GM12801 (cell line): ENCODE results near the gene ANKLE2.

Source experiments
- TF ChIP-seq, protein P1 (sequence below): IDR thresholded peaks from one replicate; pipeline ENCODE4 v1.5.1; 2011; ENCODE audit warnings: control low read depth; ENCODE audit not compliant: insufficient read length; ENCODE audit errors: extremely low read depth

ANKLE2 gene

DNA sequence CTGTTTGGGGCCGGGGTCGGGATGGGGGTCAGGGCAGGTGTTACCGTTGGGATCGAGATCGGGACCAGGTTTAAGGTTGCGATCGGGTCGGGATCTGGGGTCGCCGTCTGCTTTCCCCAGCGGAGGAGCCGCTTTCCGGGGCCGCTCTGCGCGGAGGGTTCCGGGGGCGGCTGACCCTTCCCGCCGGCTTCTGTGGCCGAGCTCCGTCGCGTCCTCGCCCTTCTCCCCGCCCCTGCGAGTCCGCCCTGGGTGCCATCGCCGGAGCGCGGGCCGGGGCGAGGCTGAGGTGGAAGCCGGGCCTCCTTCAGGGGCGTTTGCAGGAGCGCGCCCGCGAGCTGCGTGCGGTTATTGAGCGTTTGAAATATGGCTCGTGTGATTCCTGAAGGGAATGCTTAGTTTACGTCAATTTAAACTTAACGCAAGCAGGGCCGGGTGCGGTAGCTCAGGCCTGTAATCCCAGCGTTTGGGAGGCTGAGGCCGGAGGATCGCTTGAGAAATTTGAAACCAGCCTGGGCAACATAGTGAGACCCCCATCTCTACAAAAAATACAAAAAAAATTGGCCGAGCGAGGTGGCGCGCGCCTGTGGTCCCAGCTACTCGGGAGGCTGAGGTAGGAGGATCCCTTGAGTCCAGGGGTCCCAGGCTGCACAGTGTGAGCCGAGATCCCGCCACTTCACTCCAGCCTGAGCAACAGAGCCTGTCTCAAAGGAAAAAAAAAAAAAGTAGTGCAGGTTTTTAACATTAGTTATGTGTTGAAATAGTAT, 50.4 kb downstream of the ANKLE2 start:
- TF ChIP-seq, protein P1, sequence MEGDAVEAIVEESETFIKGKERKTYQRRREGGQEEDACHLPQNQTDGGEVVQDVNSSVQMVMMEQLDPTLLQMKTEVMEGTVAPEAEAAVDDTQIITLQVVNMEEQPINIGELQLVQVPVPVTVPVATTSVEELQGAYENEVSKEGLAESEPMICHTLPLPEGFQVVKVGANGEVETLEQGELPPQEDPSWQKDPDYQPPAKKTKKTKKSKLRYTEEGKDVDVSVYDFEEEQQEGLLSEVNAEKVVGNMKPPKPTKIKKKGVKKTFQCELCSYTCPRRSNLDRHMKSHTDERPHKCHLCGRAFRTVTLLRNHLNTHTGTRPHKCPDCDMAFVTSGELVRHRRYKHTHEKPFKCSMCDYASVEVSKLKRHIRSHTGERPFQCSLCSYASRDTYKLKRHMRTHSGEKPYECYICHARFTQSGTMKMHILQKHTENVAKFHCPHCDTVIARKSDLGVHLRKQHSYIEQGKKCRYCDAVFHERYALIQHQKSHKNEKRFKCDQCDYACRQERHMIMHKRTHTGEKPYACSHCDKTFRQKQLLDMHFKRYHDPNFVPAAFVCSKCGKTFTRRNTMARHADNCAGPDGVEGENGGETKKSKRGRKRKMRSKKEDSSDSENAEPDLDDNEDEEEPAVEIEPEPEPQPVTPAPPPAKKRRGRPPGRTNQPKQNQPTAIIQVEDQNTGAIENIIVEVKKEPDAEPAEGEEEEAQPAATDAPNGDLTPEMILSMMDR = no peak

DNA sequence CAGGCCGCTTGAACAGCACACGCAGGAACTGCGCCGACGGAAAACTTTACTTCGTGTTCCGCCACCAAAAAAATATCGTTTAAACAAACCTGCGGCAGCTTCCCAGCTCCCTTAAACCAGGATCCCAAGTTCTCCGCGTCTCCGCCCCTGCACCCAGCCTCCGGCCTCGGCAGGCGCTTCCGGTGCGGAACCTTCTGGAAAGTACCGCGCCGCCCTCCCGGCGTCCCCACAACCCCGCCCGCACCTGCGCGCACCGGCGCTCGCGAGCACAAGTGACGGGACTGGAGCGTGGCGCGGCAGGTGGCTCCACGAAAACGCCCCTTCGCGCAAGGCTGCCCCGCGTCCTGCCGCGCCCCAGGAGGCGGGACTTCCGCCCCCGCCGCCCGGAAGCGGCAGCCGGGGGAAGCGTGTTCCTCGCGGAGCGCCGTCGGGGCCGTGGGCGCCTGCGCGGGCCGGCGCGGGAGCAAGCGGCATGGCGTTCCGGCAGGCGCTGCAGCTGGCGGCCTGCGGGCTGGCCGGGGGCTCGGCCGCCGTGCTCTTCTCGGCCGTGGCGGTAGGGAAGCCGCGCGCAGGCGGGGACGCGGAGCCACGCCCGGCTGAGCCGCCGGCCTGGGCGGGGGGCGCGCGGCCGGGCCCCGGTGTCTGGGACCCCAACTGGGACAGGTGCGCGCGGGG, 51.1 kb downstream of the ANKLE2 start, which contains the start of gene PGAM5:
Gene PGAM5, plus strand, starts transcription at position 438 of the 675 bp plus-strand sequence. Its CDS starts 35 bp downstream, at position 473.
- TF ChIP-seq, protein P1 = no peak

DNA sequence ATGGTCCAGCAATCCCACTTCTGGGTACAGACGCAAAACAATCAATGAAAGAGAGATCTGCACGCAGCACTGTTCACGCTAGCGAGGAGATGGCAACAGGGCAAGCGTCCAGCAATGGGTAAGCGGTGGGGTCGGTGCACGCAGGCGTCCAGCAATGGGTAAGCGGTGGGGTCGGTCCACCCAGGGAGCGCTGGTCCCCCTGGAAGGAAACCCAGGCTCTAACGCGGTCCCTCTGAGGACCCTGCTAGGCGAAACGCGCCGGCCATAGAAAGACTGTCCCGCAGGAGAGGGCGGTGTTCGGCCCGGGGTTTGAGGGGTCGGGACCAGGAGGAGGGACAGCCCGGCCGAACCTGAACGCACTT, 51.6 kb downstream of the ANKLE2 start:
- TF ChIP-seq, protein P1 = no peak

DNA sequence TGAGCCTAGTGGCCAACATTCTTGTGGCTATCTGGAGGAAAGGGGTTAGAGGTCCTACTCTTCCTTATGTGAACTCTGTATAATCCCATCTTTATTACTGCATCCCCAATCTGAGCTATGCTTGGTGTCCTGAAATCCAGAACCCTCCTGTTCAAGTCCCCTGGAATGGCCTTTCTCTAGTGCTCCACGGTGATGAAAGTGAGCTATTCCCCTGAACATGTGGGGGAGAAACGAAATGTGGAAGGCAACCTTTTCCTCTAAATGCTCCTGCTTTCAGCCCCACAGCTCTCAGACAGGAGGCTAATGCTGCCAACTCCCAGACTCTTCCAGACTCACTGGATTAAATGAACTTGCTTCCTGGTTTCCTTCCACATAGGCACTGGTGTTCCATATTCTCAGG, 53.5 kb downstream of the ANKLE2 start:
- TF ChIP-seq, protein P1 = no peak

DNA sequence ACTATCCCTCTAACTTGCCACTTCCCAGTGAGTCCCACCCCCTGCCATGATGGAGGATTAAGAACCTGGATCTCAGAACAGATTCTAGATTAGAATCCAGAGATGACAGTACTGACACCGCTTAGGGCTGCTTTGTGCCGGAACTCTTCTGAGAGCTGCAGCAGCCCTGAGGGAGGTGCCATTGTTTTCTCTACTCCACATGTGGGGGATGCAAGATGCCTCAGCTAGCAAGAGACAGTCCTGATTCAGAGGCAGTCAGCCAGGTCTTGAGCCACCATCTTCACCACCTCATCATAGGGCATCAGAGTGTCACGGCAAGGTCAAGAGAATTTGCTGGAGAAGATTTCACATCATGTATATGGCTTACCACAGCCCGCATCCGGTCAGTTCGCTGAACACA, 54.4 kb downstream of the ANKLE2 start:
- TF ChIP-seq, protein P1 = no peak

DNA sequence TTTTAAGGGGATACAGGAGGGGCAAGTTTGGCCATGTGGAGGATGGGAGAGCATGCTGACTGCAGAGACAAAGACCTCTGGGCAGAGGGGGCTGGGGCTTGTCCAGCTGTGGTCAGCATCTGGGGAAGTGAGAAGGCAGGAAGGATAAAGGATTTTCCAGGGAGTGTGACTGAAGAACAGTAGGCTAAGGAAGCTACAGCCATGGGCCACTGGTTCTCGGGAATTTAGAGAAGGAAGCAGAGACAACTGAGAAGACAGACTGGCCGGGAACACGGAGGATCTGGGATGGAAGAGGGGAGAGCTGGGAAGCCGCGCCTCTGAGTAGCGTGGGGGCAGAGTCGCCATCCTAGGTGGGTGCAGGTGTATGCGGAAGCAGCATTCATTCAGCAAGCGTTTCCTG, 58.0 kb downstream of the ANKLE2 start:
- TF ChIP-seq, protein P1 = no peak

DNA sequence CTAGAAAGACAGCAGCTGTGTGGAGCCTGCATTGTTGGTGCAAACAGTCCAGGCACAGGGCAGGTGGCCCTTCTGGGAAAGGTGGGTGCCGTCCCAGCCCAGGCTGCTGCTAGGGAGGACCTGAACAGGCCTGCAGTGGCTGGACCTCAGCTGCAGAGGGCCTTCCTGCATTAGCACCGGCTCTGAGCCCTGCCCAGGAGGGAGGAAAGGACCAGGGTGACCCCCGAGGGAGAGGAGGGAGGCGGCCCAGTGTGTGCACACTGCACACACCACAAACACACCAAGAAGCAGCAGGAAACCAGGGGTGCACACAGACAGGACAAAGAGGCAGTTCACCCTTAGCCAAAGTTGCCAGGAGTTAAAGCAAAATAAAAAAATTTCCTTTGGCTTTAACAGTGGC, 59.0 kb downstream of the ANKLE2 start:
- TF ChIP-seq, protein P1 = no peak
